T-cell (primary cell): ENCODE data around the gene ZNF189. TPM values are rescaled to one million over a fixed set of nuclear protein-coding genes. Genes with fewer than 3 reads are reported as not detected.

Source experiments
- ATAC-seq, 4 experiments: fragments of 200-7000 bp in 3 of 4; fragments of 150-1000 bp in 1 of 4; cut with Tn5 transposase; replicated peaks in 1 of 4; 1 replicate in 3 of 4; 2 replicates in 1 of 4; pipeline ENCODE4 v1.10.0; 2021; ENCODE audit warnings: moderate library complexity in 3 of 4, mild to moderate bottlenecking in 2 of 4, moderate number of reproducible peaks in 1 of 4
- CTCF ChIA-PET, 2 donors: fragments of 300-600 bp; sonication (Branson Sonifier 250); formaldehyde crosslinking; loops; one replicate each; lab custom pipeline; 2022; ENCODE audit warnings: antibody characterized with exemption in 2 of 2; lab: Charles Lee
- POLR2A ChIA-PET, 2 donors: fragments of 300-600 bp; sonication (Branson Sonifier 250); formaldehyde crosslinking; loops; one replicate each; lab custom pipeline; 2022; ENCODE audit warnings: antibody characterized with exemption in 2 of 2; lab: Charles Lee
- DNase-seq, 35 experiments: peaks; one replicate each; pipeline versions ENCODE4 v3.0.0 to v3.0.0-alpha.2; 2013 to 2023
- H3K27ac ChIP-seq: one replicate; pipeline ENCODE4 v1.5.1; 2013; ENCODE audit warnings: low read length
- H3K27me3 ChIP-seq, 2 experiments: replicated peaks in 1 of 2; 1 replicate in 1 of 2; 2 replicates in 1 of 2; pipeline versions ENCODE4 v1.6.1 to v1.7.0; 2013; ENCODE audit warnings: low read length in 1 of 2, mixed read lengths in 1 of 2; ENCODE audit not compliant: control insufficient read depth in 2 of 2, insufficient read depth in 2 of 2; ENCODE audit errors: extremely low read depth in 1 of 2
- H3K36me3 ChIP-seq, 2 donors: 1 replicate in 1 of 2; 2 replicates in 1 of 2; pipeline versions ENCODE4 v1.6.1 to v1.7.0; 2013; ENCODE audit warnings: low read length in 1 of 2; ENCODE audit not compliant: control insufficient read depth in 2 of 2, insufficient read depth in 1 of 2; ENCODE audit errors: extremely low read depth in 1 of 2
- H3K4me1 ChIP-seq, 2 experiments: 1 replicate in 1 of 2; 2 replicates in 1 of 2; pipeline versions ENCODE4 v1.6.1 to v1.7.0; 2013; ENCODE audit warnings: low read length in 2 of 2, mixed read lengths in 1 of 2; ENCODE audit not compliant: insufficient read depth in 2 of 2, control insufficient read depth in 1 of 2; ENCODE audit errors: extremely low read depth in 1 of 2
- H3K4me3 ChIP-seq, 2 donors: 1 replicate in 1 of 2; 2 replicates in 1 of 2; pipeline versions ENCODE4 v1.5.1 to v1.7.0; 2013; ENCODE audit warnings: mild to moderate bottlenecking in 2 of 2, low read length in 1 of 2, moderate library complexity in 1 of 2; ENCODE audit not compliant: control insufficient read depth in 1 of 2; ENCODE audit errors: extremely low read depth in 1 of 2
- H3K9me3 ChIP-seq: 2 replicates; pipeline ENCODE4 v1.7.0; 2013
- H3K27ac Mint-ChIP-seq, 2 donors: one replicate each; pipeline ENCODE4 v1.8.0; 2020 to 2021; ENCODE audit warnings: mild to moderate bottlenecking in 2 of 2, mixed read lengths in 2 of 2
- H3K27me3 Mint-ChIP-seq, 2 donors: one replicate each; pipeline ENCODE4 v1.8.0; 2021 to 2022; ENCODE audit warnings: mixed read lengths in 2 of 2
- H3K36me3 Mint-ChIP-seq: one replicate; pipeline ENCODE4 v1.8.0; 2021; ENCODE audit warnings: mixed read lengths
- H3K4me1 Mint-ChIP-seq, 3 donors: one replicate each; pipeline ENCODE4 v1.8.0; 2020 to 2022; ENCODE audit warnings: mixed read lengths in 3 of 3, mild to moderate bottlenecking in 1 of 3
- H3K4me3 Mint-ChIP-seq, 3 donors: one replicate each; pipeline ENCODE4 v1.8.0; 2020 to 2022; ENCODE audit warnings: mild to moderate bottlenecking in 3 of 3, mixed read lengths in 3 of 3, moderate library complexity in 3 of 3
- H3K9me3 Mint-ChIP-seq, 3 donors: one replicate each; pipeline ENCODE4 v1.8.0; 2020 to 2022; ENCODE audit warnings: mixed read lengths in 3 of 3
- WGBS: methylation state at CpG from one replicate; pipeline ENCODE4 v1.1.5; 2013; ENCODE audit warnings: missing lambda C conversion rate; ENCODE audit not compliant: insufficient coverage; 5-methylcytosine and 5-hydroxymethylcytosine counted together
- total RNA-seq, 35 experiments: library from RNA in 6 of 35; stranded (reverse) in 6 of 35; fragments of 120-200 nt in 1 of 35; gene quantifications; one replicate each; pipeline versions ENCODE4 v1.2.1 to v1.2.4 and lab custom pipeline; 2013 to 2026

Gene ZNF189
- total RNA-seq, 5 donors from 2014 or later (not counting 1 experiment from before 2014, with no cell fraction given): 9.2 to 17.4 (median 16.6) TPM

GRCh38 chr9:101419863-101420262, 21.2 kb downstream of the ZNF189 start:
- peaks cover 8% of the 10 kb centered on the region for H3K9me3 ChIP-seq
- CTCF ChIA-PET: no interaction called here

GRCh38 chr9:101421653-101422065, 23.0 kb downstream of the ZNF189 start:
- ChIA-PET CTCF (no interaction called here), POLR2A (no interaction called here)
- H3K9me3 ChIP-seq: peaks cover 2% of the 10 kb centered on the region
- Mint-ChIP-seq H3K4me1 (no peaks in the 10 kb centered on the region), H3K27me3 (no peaks in the 10 kb centered on the region), H3K36me3 (peaks cover 17% of the 10 kb centered on the region), H3K27ac (no peak overlapping the region), H3K4me3 (no peak overlapping the region), H3K9me3 (peaks cover 32 to 58% (median 43%) of the 10 kb centered on the region in 3 donors)
- no peak overlapping the region for H3K4me3 ChIP-seq
- WGBS: 80% methylated on average over 1 of the region's 5 CpGs
- DNase-seq (no peak), ATAC-seq (no peak)
- H3K27me3 ChIP-seq: no peaks in the 10 kb centered on the region
- H3K36me3 ChIP-seq: no peaks in the 10 kb centered on the region
- no peak overlapping the region for H3K27ac ChIP-seq
- no peaks in the 10 kb centered on the region for H3K4me1 ChIP-seq

More at GRCh38 chr9:101419863-101420262, 21.2 kb downstream of the ZNF189 start:
- Histone ChIP-seq H3K4me3 (no peak overlapping the region), H3K36me3 (no peaks in the 10 kb centered on the region), H3K27me3 (no peaks in the 10 kb centered on the region), H3K27ac (no peak overlapping the region), H3K4me1 (no peaks in the 10 kb centered on the region)
- no peak for ATAC-seq
- Mint-ChIP-seq H3K27me3 (no peaks in the 10 kb centered on the region), H3K27ac (no peak overlapping the region), H3K4me1 (no peaks in the 10 kb centered on the region), H3K36me3 (peaks cover 22% of the 10 kb centered on the region), H3K4me3 (no peak overlapping the region), H3K9me3 (peaks cover 38 to 67% (median 50%) of the 10 kb centered on the region in 3 donors)
- DNase-seq: no peak
- no CpG with 5 or more reads among the region's 2 CpGs for WGBS
- POLR2A ChIA-PET: no interaction called here

- H3K27me3 Mint-ChIP-seq: peaks cover 3 to 18% of the 10 kb centered on the region in 2 donors
- H3K27ac Mint-ChIP-seq: no peak overlapping the region
- Histone ChIP-seq H3K9me3 (no peaks in the 10 kb centered on the region), H3K27ac (no peak overlapping the region), H3K27me3 (peaks cover 0 to 9% of the 10 kb centered on the region in 2 experiments), H3K4me3 (no peak overlapping the region), H3K4me1 (no peaks in the 10 kb centered on the region), H3K36me3 (no peaks in the 10 kb centered on the region)
- H3K4me3 Mint-ChIP-seq: no peak overlapping the region
- POLR2A ChIA-PET: no interaction called here
- DNase-seq (no peak), ATAC-seq (no peak)
- WGBS: 100% methylated on average over 3 of the region's 8 CpGs
- no peaks in the 10 kb centered on the region for H3K4me1 Mint-ChIP-seq
- no peaks in the 10 kb centered on the region for H3K36me3 Mint-ChIP-seq
- CTCF ChIA-PET: no interaction called here
- peaks cover 11 to 14% (median 11%) of the 10 kb centered on the region in 3 donors for H3K9me3 Mint-ChIP-seq
Measured at GRCh38 chr9:101427358-101427757, 28.7 kb downstream of the ZNF189 start.

DNA sequence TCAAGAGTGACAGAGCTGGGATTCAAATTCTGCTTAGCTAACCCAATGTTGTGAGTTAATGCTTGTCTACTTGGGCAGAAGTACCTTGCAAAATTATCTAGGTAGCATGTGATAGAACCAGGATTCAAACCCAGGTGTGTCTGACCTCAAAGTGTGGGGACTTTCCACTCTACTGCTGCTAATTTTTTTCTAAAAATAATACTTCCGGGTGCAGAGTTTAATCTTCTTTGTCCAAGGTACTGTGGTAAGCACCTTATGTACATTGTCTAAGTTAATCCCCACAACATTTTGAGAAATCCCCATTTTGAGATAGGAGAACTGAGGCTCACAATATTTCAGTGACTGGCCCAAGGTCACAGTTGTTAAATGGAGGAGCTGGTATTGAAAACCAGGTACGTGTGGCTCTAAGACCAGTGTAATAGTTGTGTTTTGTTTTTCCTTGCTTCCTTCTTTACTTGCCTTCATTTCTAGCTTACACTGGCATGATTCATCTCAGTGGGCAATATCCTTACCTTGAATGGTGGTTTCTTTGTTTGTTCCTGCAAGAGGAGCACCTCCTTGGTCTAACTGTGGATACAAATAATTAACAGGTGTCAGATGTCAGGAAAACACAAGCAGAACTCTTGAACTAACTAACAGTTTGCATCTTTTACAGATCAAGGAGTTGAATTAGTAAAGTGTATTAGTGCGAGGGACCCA, 29.5 kb downstream of the ZNF189 start:
- Mint-ChIP-seq H3K27ac (no peak overlapping the region), H3K4me3 (no peak overlapping the region), H3K9me3 (peaks cover 8 to 11% (median 10%) of the 10 kb centered on the region in 3 donors), H3K4me1 (no peaks in the 10 kb centered on the region), H3K36me3 (no peaks in the 10 kb centered on the region), H3K27me3 (peaks cover 3 to 18% of the 10 kb centered on the region in 2 donors)
- no peaks in the 10 kb centered on the region for H3K4me1 ChIP-seq
- peaks cover 0 to 9% of the 10 kb centered on the region in 2 experiments for H3K27me3 ChIP-seq
- ATAC-seq (no peak), DNase-seq (no peak)
- no CpG with 5 or more reads among the region's 3 CpGs for WGBS
- no peaks in the 10 kb centered on the region for H3K36me3 ChIP-seq
- H3K4me3 ChIP-seq: no peak overlapping the region
- H3K9me3 ChIP-seq: no peaks in the 10 kb centered on the region
- H3K27ac ChIP-seq: no peak overlapping the region
- CTCF ChIA-PET: no interaction called here
- POLR2A ChIA-PET: no interaction called here

GRCh38 chr9:101428909-101429308, 30.3 kb downstream of the ZNF189 start:
- H3K36me3 Mint-ChIP-seq: no peaks in the 10 kb centered on the region
- POLR2A ChIA-PET: no interaction called here
- H3K4me3 Mint-ChIP-seq: no peak overlapping the region
- CTCF ChIA-PET: no interaction called here
- peaks cover 3 to 4% (median 3%) of the 10 kb centered on the region in 3 donors for H3K9me3 Mint-ChIP-seq
- H3K27me3 Mint-ChIP-seq: peaks cover 6 to 18% of the 10 kb centered on the region in 2 donors
- DNase-seq: no peak
- Histone ChIP-seq H3K4me3 (no peak overlapping the region), H3K27me3 (peaks cover 0 to 9% of the 10 kb centered on the region in 2 experiments), H3K9me3 (no peaks in the 10 kb centered on the region), H3K4me1 (no peaks in the 10 kb centered on the region), H3K27ac (no peak overlapping the region), H3K36me3 (no peaks in the 10 kb centered on the region)
- no peaks in the 10 kb centered on the region for H3K4me1 Mint-ChIP-seq
- no peak for ATAC-seq
- H3K27ac Mint-ChIP-seq: no peak overlapping the region
- WGBS: 65% methylated on average over 2 of the region's 3 CpGs

DNA sequence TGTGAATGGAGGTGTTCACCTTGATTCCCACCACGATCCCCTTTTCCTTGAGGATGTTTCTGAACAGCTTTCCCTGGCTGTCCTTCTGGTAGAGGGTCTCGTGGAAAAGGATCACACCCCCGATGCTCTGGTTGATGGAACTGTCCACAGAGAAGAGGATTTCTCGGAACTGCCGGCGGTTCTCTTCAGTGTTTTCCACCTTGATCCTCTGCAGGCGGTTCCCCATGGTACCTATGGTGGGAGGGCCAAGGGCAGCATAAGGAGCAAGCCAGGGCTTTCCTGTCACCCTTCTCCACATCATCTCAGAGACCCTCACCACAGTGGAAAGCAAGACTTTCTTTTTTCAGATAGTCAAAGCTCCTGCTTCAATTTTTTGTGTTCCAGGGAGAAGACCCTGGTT, 31.1 kb downstream of the ZNF189 start:
- no peaks in the 10 kb centered on the region for H3K9me3 Mint-ChIP-seq
- Histone ChIP-seq H3K27me3 (peaks cover 0 to 11% of the 10 kb centered on the region in 2 experiments), H3K36me3 (no peaks in the 10 kb centered on the region), H3K4me3 (no peak overlapping the region), H3K4me1 (no peaks in the 10 kb centered on the region), H3K27ac (no peak overlapping the region), H3K9me3 (no peaks in the 10 kb centered on the region)
- no peak for DNase-seq
- H3K27ac Mint-ChIP-seq: no peak overlapping the region
- no peaks in the 10 kb centered on the region for H3K36me3 Mint-ChIP-seq
- H3K27me3 Mint-ChIP-seq: peaks cover 7 to 18% of the 10 kb centered on the region in 2 donors
- ChIA-PET POLR2A (no interaction called here), CTCF (no interaction called here)
- no peaks in the 10 kb centered on the region for H3K4me1 Mint-ChIP-seq
- 100% methylated on average over 2 of the region's 7 CpGs for WGBS
- no peak for ATAC-seq
- H3K4me3 Mint-ChIP-seq: no peak overlapping the region
